ENCODE data around the gene RYR3.

The RYR3 gene

DNA sequence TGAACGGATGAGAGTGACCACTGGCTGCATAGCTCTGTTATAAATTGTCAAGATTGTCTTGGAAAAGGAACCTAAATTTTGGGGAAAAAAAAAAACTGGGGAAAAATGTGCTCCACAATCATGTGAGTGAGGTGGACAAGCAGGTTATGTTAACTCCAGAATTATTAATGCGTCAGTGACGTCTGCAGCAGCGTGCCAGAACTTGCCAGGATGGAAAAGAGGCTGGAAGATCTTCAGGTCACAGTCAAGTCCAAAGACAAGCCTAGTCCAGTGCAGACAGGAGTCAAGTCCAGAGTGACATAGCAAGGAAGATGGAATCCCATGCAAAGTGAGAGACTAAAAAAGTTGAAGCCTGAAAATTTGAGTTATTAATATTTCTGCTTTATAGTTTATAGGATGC is 140.6 kb downstream of the RYR3 start:
- no peak overlapping the region for H2BK5ac ChIP-seq (ENCODE audit: low read depth, low read length, poor library complexity, severe bottlenecking)
- H4K8ac ChIP-seq (ENCODE audit: low read length) = no peak overlapping the region
- H2BK12ac ChIP-seq (ENCODE audit: low read length in 2 of 2) = no peak overlapping the region
- H3K79me1 ChIP-seq (replicated peaks; ENCODE audit: low read length, poor library complexity, severe bottlenecking) = peaks cover 3% of the 10 kb centered on the region
- no peak overlapping the region for H2BK15ac ChIP-seq (ENCODE audit: low read depth, poor library complexity, severe bottlenecking)
- H3K27me3 ChIP-seq (ENCODE audit: control insufficient read depth in 1 of 2, insufficient read depth in 1 of 2, low read length in 2 of 2) = peaks cover 0 to 34% of the 10 kb centered on the region in 2 experiments
- no peak overlapping the region for H2BK120ac ChIP-seq (ENCODE audit: low read depth, low read length)
- H3K4me1 ChIP-seq (ENCODE audit: control insufficient read depth, insufficient read depth, low read depth, low read length) = peaks cover 15% of the 10 kb centered on the region
- peak overlapping the region; percentile 87 for H2AK5ac ChIP-seq (ENCODE audit: low read length, severe bottlenecking)
- DNase-seq = no peak
- H3K36me3 ChIP-seq (ENCODE audit: control insufficient read depth in 1 of 2, insufficient read depth in 2 of 2, low read depth in 1 of 2, low read length in 2 of 2) = no peaks in the 10 kb centered on the region
- H3K4me2 ChIP-seq (ENCODE audit: low read length, poor library complexity, severe bottlenecking) = no peak overlapping the region
- no peak overlapping the region for H3K9ac ChIP-seq (ENCODE audit: low read length)
- no peak overlapping the region for H3K23ac ChIP-seq (ENCODE audit: low read length in 2 of 2)
- no peak overlapping the region for H2AFZ ChIP-seq (ENCODE audit: low read depth, low read length)
- H3K4ac ChIP-seq (ENCODE audit: low read depth in 1 of 2, low read length in 2 of 2) = no peak overlapping the region
- H3K14ac ChIP-seq (ENCODE audit: low read length in 2 of 2) = no peak overlapping the region
- 82% methylated on average over 4 of the region's 4 CpGs for WGBS
- no peak overlapping the region for H3K4me3 ChIP-seq (ENCODE audit: insufficient read depth in 1 of 2, low read depth in 1 of 2, low read length in 2 of 2)
- no peak overlapping the region for H3K18ac ChIP-seq (ENCODE audit: low read depth in 1 of 2, low read length in 2 of 2)
- H3K9me3 ChIP-seq (ENCODE audit: control insufficient read depth, low read length) = no peaks in the 10 kb centered on the region
- H4K91ac ChIP-seq (ENCODE audit: low read length) = no peak overlapping the region
- no peak overlapping the region for H3K27ac ChIP-seq (ENCODE audit: low read length, poor library complexity, severe bottlenecking)

DNA sequence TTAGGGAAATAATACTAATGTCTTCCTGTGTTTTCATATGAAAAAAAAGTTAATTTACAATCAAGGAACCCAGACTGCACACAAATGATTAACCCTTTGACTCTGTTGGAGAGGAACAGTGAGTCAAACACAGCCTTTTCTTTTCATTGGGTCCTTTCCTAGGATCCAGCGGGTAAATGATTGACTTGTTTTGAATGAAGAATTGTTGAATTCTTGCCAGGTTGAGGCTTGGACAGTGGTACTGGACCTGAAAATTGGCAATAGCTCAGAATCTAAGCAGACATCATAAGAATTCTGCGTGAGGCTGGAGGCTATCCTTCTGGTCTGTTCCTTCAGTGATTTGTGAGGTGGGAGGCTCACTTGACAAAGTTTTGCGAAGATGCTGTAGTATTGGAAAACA is 143.0 kb downstream of the RYR3 start:
- no peak overlapping the region for H3K4me3 ChIP-seq (ENCODE audit: insufficient read depth in 1 of 2, low read depth in 1 of 2, low read length in 2 of 2)
- no peaks in the 10 kb centered on the region for H3K36me3 ChIP-seq (ENCODE audit: control insufficient read depth in 1 of 2, insufficient read depth in 2 of 2, low read depth in 1 of 2, low read length in 2 of 2)
- no peak overlapping the region for H3K4me2 ChIP-seq (ENCODE audit: low read length, poor library complexity, severe bottlenecking)
- H3K14ac ChIP-seq (ENCODE audit: low read length in 2 of 2) = no peak overlapping the region
- H3K9me3 ChIP-seq (ENCODE audit: control insufficient read depth, low read length) = peaks cover 5% of the 10 kb centered on the region
- no peak overlapping the region for H4K91ac ChIP-seq (ENCODE audit: low read length)
- no peak overlapping the region for H3K18ac ChIP-seq (ENCODE audit: low read depth in 1 of 2, low read length in 2 of 2)
- peaks cover 6% of the 10 kb centered on the region for H3K79me1 ChIP-seq (replicated peaks; ENCODE audit: low read length, poor library complexity, severe bottlenecking)
- no peak overlapping the region for H2AFZ ChIP-seq (ENCODE audit: low read depth, low read length)
- H3K23ac ChIP-seq (ENCODE audit: low read length in 2 of 2) = no peak overlapping the region
- H2BK12ac ChIP-seq (ENCODE audit: low read length in 2 of 2) = no peak overlapping the region
- H2BK5ac ChIP-seq (ENCODE audit: low read depth, low read length, poor library complexity, severe bottlenecking) = peak overlapping the region; percentile 92
- H2BK15ac ChIP-seq (ENCODE audit: low read depth, poor library complexity, severe bottlenecking) = no peak overlapping the region
- H3K4ac ChIP-seq (ENCODE audit: low read depth in 1 of 2, low read length in 2 of 2) = no peak overlapping the region
- no peak overlapping the region for H2BK120ac ChIP-seq (ENCODE audit: low read depth, low read length)
- H4K8ac ChIP-seq (ENCODE audit: low read length) = no peak overlapping the region
- peak overlapping the region; percentile 98 for H3K27ac ChIP-seq (ENCODE audit: low read length, poor library complexity, severe bottlenecking)
- no peak for DNase-seq
- peaks cover 0 to 29% of the 10 kb centered on the region in 2 experiments for H3K27me3 ChIP-seq (ENCODE audit: control insufficient read depth in 1 of 2, insufficient read depth in 1 of 2, low read length in 2 of 2)
- WGBS = 89% methylated on average over 3 of the region's 3 CpGs
- H2AK5ac ChIP-seq (ENCODE audit: low read length, severe bottlenecking) = peak overlapping the region; percentile 73
- H3K4me1 ChIP-seq (ENCODE audit: control insufficient read depth, insufficient read depth, low read depth, low read length) = peaks cover 16% of the 10 kb centered on the region
- no peak overlapping the region for H3K9ac ChIP-seq (ENCODE audit: low read length)

GRCh38 chr15:33454346-33454745 is 143.6 kb downstream of the RYR3 start:
- H3K27ac ChIP-seq (ENCODE audit: low read length, poor library complexity, severe bottlenecking) = peak overlapping the region; percentile 98
- peaks cover 12% of the 10 kb centered on the region for H3K4me1 ChIP-seq (ENCODE audit: control insufficient read depth, insufficient read depth, low read depth, low read length)
- no peak overlapping the region for H2AFZ ChIP-seq (ENCODE audit: low read depth, low read length)
- H4K8ac ChIP-seq (ENCODE audit: low read length) = no peak overlapping the region
- H2BK15ac ChIP-seq (ENCODE audit: low read depth, poor library complexity, severe bottlenecking) = no peak overlapping the region
- peaks cover 10% of the 10 kb centered on the region for H3K79me1 ChIP-seq (replicated peaks; ENCODE audit: low read length, poor library complexity, severe bottlenecking)
- peaks cover 0 to 23% of the 10 kb centered on the region in 2 experiments for H3K27me3 ChIP-seq (ENCODE audit: control insufficient read depth in 1 of 2, insufficient read depth in 1 of 2, low read length in 2 of 2)
- H3K4ac ChIP-seq (ENCODE audit: low read depth in 1 of 2, low read length in 2 of 2) = no peak overlapping the region
- DNase-seq = no peak
- H2BK120ac ChIP-seq (ENCODE audit: low read depth, low read length) = no peak overlapping the region
- H3K18ac ChIP-seq (ENCODE audit: low read depth in 1 of 2, low read length in 2 of 2) = no peak overlapping the region
- H3K4me2 ChIP-seq (ENCODE audit: low read length, poor library complexity, severe bottlenecking) = peak overlapping the region; percentile 38
- peak overlapping the region; percentile 98 for H2AK5ac ChIP-seq (ENCODE audit: low read length, severe bottlenecking)
- H3K4me3 ChIP-seq (ENCODE audit: insufficient read depth in 1 of 2, low read depth in 1 of 2, low read length in 2 of 2) = no peak overlapping the region
- H3K9me3 ChIP-seq (ENCODE audit: control insufficient read depth, low read length) = peaks cover 5% of the 10 kb centered on the region
- H3K36me3 ChIP-seq (ENCODE audit: control insufficient read depth in 1 of 2, insufficient read depth in 2 of 2, low read depth in 1 of 2, low read length in 2 of 2) = no peaks in the 10 kb centered on the region
- no peak overlapping the region for H3K9ac ChIP-seq (ENCODE audit: low read length)
- H4K91ac ChIP-seq (ENCODE audit: low read length) = no peak overlapping the region
- no peak overlapping the region for H3K23ac ChIP-seq (ENCODE audit: low read length in 2 of 2)
- no peak overlapping the region for H2BK12ac ChIP-seq (ENCODE audit: low read length in 2 of 2)
- H3K14ac ChIP-seq (ENCODE audit: low read length in 2 of 2) = no peak overlapping the region
- 90% methylated on average over 7 of the region's 7 CpGs for whole genome bisulfite sequencing
- peak overlapping the region; percentile 92 for H2BK5ac ChIP-seq (ENCODE audit: low read depth, low read length, poor library complexity, severe bottlenecking)

DNA sequence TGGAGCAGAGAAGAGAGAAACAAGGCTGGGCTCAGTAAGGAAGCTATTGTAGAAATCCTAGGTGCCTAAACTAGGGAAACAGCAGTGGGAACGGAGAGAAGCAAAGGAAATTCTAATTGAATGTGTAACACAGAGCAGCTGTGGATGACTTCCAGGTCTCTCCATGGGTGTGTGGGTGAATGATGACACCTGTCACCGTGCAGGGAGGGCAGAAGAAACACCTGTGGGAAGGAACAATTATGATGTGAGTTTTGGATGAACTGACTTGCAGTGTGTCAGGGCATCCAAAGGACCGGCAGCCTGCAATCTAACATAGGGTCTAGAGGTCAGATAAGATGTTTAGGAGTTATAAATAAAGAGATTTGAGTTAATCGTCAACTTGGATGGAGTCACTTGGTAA is 144.2 kb downstream of the RYR3 start:
- Histone ChIP-seq H2BK15ac (ENCODE audit: low read depth, poor library complexity, severe bottlenecking) (no peak overlapping the region), H2AFZ (ENCODE audit: low read depth, low read length) (no peak overlapping the region), H4K91ac (ENCODE audit: low read length) (no peak overlapping the region), H3K36me3 (ENCODE audit: control insufficient read depth in 1 of 2, insufficient read depth in 2 of 2, low read depth in 1 of 2, low read length in 2 of 2) (no peaks in the 10 kb centered on the region), H2AK5ac (ENCODE audit: low read length, severe bottlenecking) (peak overlapping the region; percentile 98), H3K9me3 (ENCODE audit: control insufficient read depth, low read length) (peaks cover 5% of the 10 kb centered on the region), H3K4me1 (ENCODE audit: control insufficient read depth, insufficient read depth, low read depth, low read length) (peaks cover 14% of the 10 kb centered on the region), H3K4me2 (ENCODE audit: low read length, poor library complexity, severe bottlenecking) (no peak overlapping the region), H2BK120ac (ENCODE audit: low read depth, low read length) (no peak overlapping the region), H3K4me3 (ENCODE audit: insufficient read depth in 1 of 2, low read depth in 1 of 2, low read length in 2 of 2) (no peak overlapping the region), H4K8ac (ENCODE audit: low read length) (no peak overlapping the region), H2BK5ac (ENCODE audit: low read depth, low read length, poor library complexity, severe bottlenecking) (peak overlapping the region; percentile 73), H3K9ac (ENCODE audit: low read length) (no peak overlapping the region), H3K23ac (ENCODE audit: low read length in 2 of 2) (no peak overlapping the region), H3K18ac (ENCODE audit: low read depth in 1 of 2, low read length in 2 of 2) (no peak overlapping the region), H3K4ac (ENCODE audit: low read depth in 1 of 2, low read length in 2 of 2) (no peak overlapping the region), H3K14ac (ENCODE audit: low read length in 2 of 2) (no peak overlapping the region), H2BK12ac (ENCODE audit: low read length in 2 of 2) (no peak overlapping the region), H3K27me3 (ENCODE audit: control insufficient read depth in 1 of 2, insufficient read depth in 1 of 2, low read length in 2 of 2) (peaks cover 0 to 23% of the 10 kb centered on the region in 2 experiments), H3K79me1 (replicated peaks; ENCODE audit: low read length, poor library complexity, severe bottlenecking) (peaks cover 10% of the 10 kb centered on the region), H3K27ac (ENCODE audit: low read length, poor library complexity, severe bottlenecking) (peak overlapping the region; percentile 98)
- WGBS = 69% methylated on average over 4 of the region's 4 CpGs
- DNase-seq = no peak

Data from mesenchymal stem cell (in vitro differentiated cells and primary cell).